Measurements from ENCODE around the gene SFTA2. TPM values are rescaled to one million over a fixed set of nuclear protein-coding genes. Genes with fewer than 3 reads are reported as not detected.

The SFTA2 gene
- polyA plus RNA-seq, 1 donor (not counting 4 experiments of a cell fraction or from before 2014, with no cell fraction given): not detected

DNA sequence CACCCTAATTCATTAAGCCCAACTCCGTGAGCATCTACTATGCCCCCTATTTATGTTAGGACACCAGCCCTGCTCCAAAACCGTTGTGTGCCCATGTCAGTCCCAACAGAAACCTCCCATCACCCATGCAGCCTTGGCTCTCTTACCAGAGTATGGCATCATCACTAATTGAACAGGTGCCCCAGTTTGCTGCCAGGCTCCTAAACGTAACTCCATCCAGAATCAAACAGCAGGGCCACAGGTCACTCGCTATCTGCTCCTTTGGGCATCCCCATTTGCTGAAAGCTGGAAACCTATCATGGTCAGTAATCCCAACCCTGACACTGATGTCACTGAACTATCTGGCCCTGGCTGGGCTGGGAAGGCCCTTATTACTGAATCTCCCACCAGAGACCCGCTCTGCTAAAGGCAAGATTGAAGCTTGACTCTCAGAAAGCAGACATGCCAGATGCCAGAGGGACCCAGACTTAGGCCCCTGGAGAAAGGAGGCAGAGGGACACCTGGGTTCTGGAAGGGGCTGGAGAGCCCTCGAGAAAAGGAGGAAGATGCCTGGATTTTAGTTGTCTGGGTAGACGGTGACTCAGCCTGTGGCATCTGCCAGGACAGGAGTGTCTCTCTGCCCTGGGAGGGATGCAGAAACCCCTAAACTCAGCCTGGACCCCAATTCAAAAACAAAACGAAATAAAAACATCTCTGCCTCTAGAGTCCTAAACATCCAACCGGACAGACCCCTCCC lies 22.8 kb upstream of the SFTA2 start:
- DNase-seq (ENCODE audit: low read depth, low spot score) (no peak), FAIRE-seq (no peak)
- peak overlapping the region; percentile 76 for H3K4me2 ChIP-seq (ENCODE audit: control insufficient read depth, extremely low read depth, insufficient read depth, low read depth, low read length)
- no peak overlapping the region for H3K27ac ChIP-seq (ENCODE audit: control insufficient read depth, insufficient read depth, low read length)
- no peaks in the 10 kb centered on the region for H3K9me3 ChIP-seq (ENCODE audit: control insufficient read depth, low read depth, low read length)
- no peaks in the 10 kb centered on the region for H4K20me1 ChIP-seq (ENCODE audit: control insufficient read depth, extremely low read depth, insufficient read depth, low read length)
- H3K27me3 ChIP-seq (ENCODE audit: control insufficient read depth, extremely low read depth, insufficient read depth, low read length): peaks cover 10% of the 10 kb centered on the region
- H3K9me1 ChIP-seq (ENCODE audit: control insufficient read depth, extremely low read depth, insufficient read depth, low read length): no peaks in the 10 kb centered on the region
- peak overlapping the region in 1 of 3 experiments; percentile 48 for H3K4me3 ChIP-seq (ENCODE audit: control insufficient read depth in 2 of 3, extremely low read depth in 1 of 3, insufficient read depth in 2 of 3, low read depth in 1 of 3, low read length in 3 of 3)
- TF ChIP-seq CTCF (optimal IDR thresholded peaks at IDR 0.05 in 1 of 3, IDR thresholded peaks at IDR 0.05 in 1 of 3, conservative IDR thresholded peaks at IDR 0.05 in 1 of 3; ENCODE audit: extremely low read depth in 1 of 3, insufficient read depth in 2 of 3, low read length in 3 of 3) (no peak), EZH2 (IDR thresholded peaks at IDR 0.05; ENCODE audit: low read length) (no peak)
- dilution Hi-C loops (cut with MboI; ENCODE audit: extremely low pct_ligation_motif_present, low sequenced_read_pairs): no loop called here
- H3K4me1 ChIP-seq (ENCODE audit: control insufficient read depth, extremely low read depth, insufficient read depth, low read length): peaks cover 10% of the 10 kb centered on the region
- H3K9ac ChIP-seq (ENCODE audit: control insufficient read depth, extremely low read depth, insufficient read depth, low read length): no peak overlapping the region
- no peak overlapping the region for H2AFZ ChIP-seq (ENCODE audit: control insufficient read depth, low read length)
- no peaks in the 10 kb centered on the region for H3K79me2 ChIP-seq (ENCODE audit: control insufficient read depth, insufficient read depth, low read length)
- H3K36me3 ChIP-seq (ENCODE audit: control insufficient read depth in 2 of 2, extremely low read depth in 1 of 2, insufficient read depth in 2 of 2, low read length in 2 of 2): no peaks in the 10 kb centered on the region

DNA sequence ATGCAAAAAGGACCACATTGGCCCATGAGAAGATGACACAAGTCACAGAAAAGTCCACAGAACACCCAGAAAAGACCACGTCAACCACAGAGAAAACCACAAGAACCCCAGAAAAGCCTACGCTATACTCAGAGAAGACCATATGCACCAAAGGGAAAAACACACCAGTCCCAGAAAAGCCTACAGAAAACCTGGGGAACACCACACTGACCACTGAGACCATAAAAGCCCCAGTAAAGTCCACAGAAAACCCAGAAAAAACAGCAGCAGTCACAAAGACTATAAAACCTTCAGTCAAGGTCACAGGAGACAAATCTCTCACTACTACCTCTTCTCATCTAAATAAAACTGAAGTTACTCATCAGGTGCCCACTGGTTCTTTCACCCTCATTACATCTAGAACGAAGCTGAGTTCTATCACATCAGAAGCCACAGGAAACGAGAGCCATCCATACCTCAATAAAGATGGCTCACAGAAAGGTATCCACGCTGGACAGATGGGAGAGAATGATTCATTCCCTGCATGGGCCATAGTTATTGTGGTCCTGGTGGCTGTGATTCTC lies 20.0 kb upstream of the SFTA2 start:
- no peak for FAIRE-seq
- H3K9me3 ChIP-seq (ENCODE audit: control insufficient read depth, low read depth, low read length): no peaks in the 10 kb centered on the region
- no peaks in the 10 kb centered on the region for H3K36me3 ChIP-seq (ENCODE audit: control insufficient read depth in 2 of 2, extremely low read depth in 1 of 2, insufficient read depth in 2 of 2, low read length in 2 of 2)

More for the DNA sequence above, 20.0 kb upstream of the SFTA2 start:
- Histone ChIP-seq H2AFZ (ENCODE audit: control insufficient read depth, low read length) (no peak overlapping the region), H3K79me2 (ENCODE audit: control insufficient read depth, insufficient read depth, low read length) (no peaks in the 10 kb centered on the region), H4K20me1 (ENCODE audit: control insufficient read depth, extremely low read depth, insufficient read depth, low read length) (no peaks in the 10 kb centered on the region), H3K27me3 (ENCODE audit: control insufficient read depth, extremely low read depth, insufficient read depth, low read length) (peaks cover 13% of the 10 kb centered on the region), H3K9me1 (ENCODE audit: control insufficient read depth, extremely low read depth, insufficient read depth, low read length) (no peaks in the 10 kb centered on the region), H3K4me1 (ENCODE audit: control insufficient read depth, extremely low read depth, insufficient read depth, low read length) (peaks cover 10% of the 10 kb centered on the region), H3K4me2 (ENCODE audit: control insufficient read depth, extremely low read depth, insufficient read depth, low read depth, low read length) (no peak overlapping the region), H3K4me3 (ENCODE audit: control insufficient read depth in 2 of 3, extremely low read depth in 1 of 3, insufficient read depth in 2 of 3, low read depth in 1 of 3, low read length in 3 of 3) (no peak overlapping the region), H3K9ac (ENCODE audit: control insufficient read depth, extremely low read depth, insufficient read depth, low read length) (no peak overlapping the region), H3K27ac (ENCODE audit: control insufficient read depth, insufficient read depth, low read length) (no peak overlapping the region)
- dilution Hi-C loops (cut with MboI; ENCODE audit: extremely low pct_ligation_motif_present, low sequenced_read_pairs): no loop called here
- no peak for TF ChIP-seq CTCF (optimal IDR thresholded peaks at IDR 0.05 in 1 of 3, IDR thresholded peaks at IDR 0.05 in 1 of 3, conservative IDR thresholded peaks at IDR 0.05 in 1 of 3; ENCODE audit: extremely low read depth in 1 of 3, insufficient read depth in 2 of 3, low read length in 3 of 3)
- TF ChIP-seq EZH2 (IDR thresholded peaks at IDR 0.05; ENCODE audit: low read length): no peak
- no peak for DNase-seq (ENCODE audit: low read depth, low spot score)

Data from keratinocyte (primary cell).